NCI-H2227 (cell line): ENCODE results near the gene MTHFD1L.
"Not testable (repeated sequence)": the region's sequence is repeated elsewhere in the genome, so short reads cannot be mapped to it uniquely, and the experiment has no call there.

Source experiments
- DNase-seq: peaks from one replicate; lab custom pipeline; 2025; ENCODE audit not compliant: unreplicated experiment; lab: John Stamatoyannopoulos, UW

The MTHFD1L gene

GRCh38 chr6:151063352-151063751 is 197.8 kb downstream of the MTHFD1L start:
- no peak for DNase-seq

- no peak for DNase-seq
Measured at GRCh38 chr6:151063842-151064647, 198.5 kb downstream of the MTHFD1L start.

- no peak for DNase-seq
Measured at GRCh38 chr6:151065027-151065815, 199.7 kb downstream of the MTHFD1L start.

GRCh38 chr6:151067684-151068596 is 202.4 kb downstream of the MTHFD1L start:
- DNase-seq, result peak; percentile 4

GRCh38 chr6:151068761-151069312 is 203.3 kb downstream of the MTHFD1L start:
- DNase-seq, result no peak

- DNase-seq, result no peak
Measured at GRCh38 chr6:151069641-151070040, 204.1 kb downstream of the MTHFD1L start.

- DNase-seq, result no peak
Measured at GRCh38 chr6:151070631-151071051, 205.1 kb downstream of the MTHFD1L start.

- no peak for DNase-seq
Measured at GRCh38 chr6:151071295-151071694, 205.8 kb downstream of the MTHFD1L start.

- DNase-seq, result no peak
Measured at GRCh38 chr6:151073146-151073545, 207.6 kb downstream of the MTHFD1L start.

GRCh38 chr6:151073701-151074100 is 208.2 kb downstream of the MTHFD1L start:
- DNase-seq, result no peak

GRCh38 chr6:151075005-151075404 is 209.5 kb downstream of the MTHFD1L start:
- DNase-seq, result no peak

- DNase-seq, result no peak
Measured at GRCh38 chr6:151075527-151075926, 210.0 kb downstream of the MTHFD1L start.

GRCh38 chr6:151075930-151076555 is 210.5 kb downstream of the MTHFD1L start:
- DNase-seq, result no peak

GRCh38 chr6:151078655-151079054 is 213.2 kb downstream of the MTHFD1L start:
- DNase-seq, result no peak

GRCh38 chr6:151081656-151082055 is 216.2 kb downstream of the MTHFD1L start:
- DNase-seq, result peak; percentile 11

GRCh38 chr6:151082079-151082478 is 216.6 kb downstream of the MTHFD1L start:
- DNase-seq, result no peak

GRCh38 chr6:151084275-151084674 is 218.8 kb downstream of the MTHFD1L start:
- DNase-seq, result no peak

- not testable (repeated sequence) for DNase-seq
Measured at GRCh38 chr6:151087055-151087454, 221.6 kb downstream of the MTHFD1L start.

GRCh38 chr6:151087861-151088598 is 222.5 kb downstream of the MTHFD1L start:
- no peak for DNase-seq

GRCh38 chr6:151088599-151088935 is 223.1 kb downstream of the MTHFD1L start:
- no peak for DNase-seq
